GM12878 (cell line): Measurements from ENCODE around the gene PPP5C. TPM values are rescaled to one million over a fixed set of nuclear protein-coding genes. Genes with fewer than 3 reads are reported as not detected.

Experiments used
- BCL11A ChIP-seq: IDR thresholded peaks from 2 replicates; pipeline ENCODE4 v1.6.1; 2011; ENCODE audit warnings: low read depth, low read length
- FOXM1 ChIP-seq: IDR thresholded peaks from 2 replicates; pipeline ENCODE4 v1.6.1; 2012; ENCODE audit warnings: low read depth, mild to moderate bottlenecking, inconsistent platforms, low read length, moderate library complexity
- NR2C2 ChIP-seq: IDR thresholded peaks from 2 replicates; pipeline ENCODE4 v1.6.1; 2011; ENCODE audit warnings: borderline replicate concordance, low read depth; ENCODE audit not compliant: control insufficient read depth, insufficient read length
- NRF1 ChIP-seq: conservative IDR thresholded peaks from 2 replicates; pipeline ENCODE4 v1.6.1; 2011; ENCODE audit warnings: mild to moderate bottlenecking, low read depth, low read length, improper control_type of control experiment
- RBBP5 ChIP-seq: fragments of 200-600 bp; sonication (generic); conservative IDR thresholded peaks from 2 replicates; pipeline ENCODE4 v1.6.1; 2016
- REST ChIP-seq: IDR thresholded peaks from 2 replicates; pipeline ENCODE4 v1.6.1; 2012; ENCODE audit warnings: mild to moderate bottlenecking, low read depth, low read length
- USF1 ChIP-seq: IDR thresholded peaks from 2 replicates; pipeline ENCODE4 v1.6.1; 2011; ENCODE audit warnings: borderline replicate concordance, low read depth, mild to moderate bottlenecking, moderate library complexity, mixed read lengths, low read length; ENCODE audit not compliant: insufficient read depth; ENCODE audit errors: extremely low read length
- ZBTB4 ChIP-seq: fragments of 450-650 bp; formaldehyde crosslinking; IDR thresholded peaks from 2 replicates; pipeline ENCODE4 v1.4.0; 2022; ENCODE audit warnings: mild to moderate bottlenecking, moderate library complexity
- ZSCAN29 ChIP-seq: fragments of 450-650 bp; IDR thresholded peaks from 2 replicates; pipeline ENCODE4 v1.6.1; 2017; ENCODE audit warnings: mild to moderate bottlenecking, moderate library complexity
- polyA plus RNA-seq, 11 experiments: library from polyadenylated mRNA; depleted of rRNA in 4 of 11; unstranded in 6 of 11; stranded (reverse) in 5 of 11; fragments of >200 nt; fragmentation: Nextera tagmentation in 4 of 11; fragmentation: Illumina TruSeq in 1 of 11; extraction: Ambion mirVana in 4 of 11; extraction: Trizol in 1 of 11; gene quantifications; 1 replicate in 1 of 11; 2 replicates in 10 of 11; pipeline versions ENCODE4 v1.2.1 to v1.2.3, GENCODE V29; 2011 to 2016; ENCODE audit warnings: inconsistent platforms in 2 of 11, missing spikeins in 2 of 11, low read depth in 1 of 11
- total RNA-seq, 4 experiments: library from RNA; depleted of rRNA in 3 of 4; stranded (reverse); fragments of >200 nt in 3 of 4; fragmentation: Illumina TruSeq in 1 of 4; extraction: Trizol in 1 of 4; gene quantifications; 2 replicates each; pipeline versions ENCODE4 v1.2.1 to v1.2.3, GENCODE V29; 2013 to 2021

PPP5C gene
- total and polyA plus RNA-seq, 10 of the 15 experiments (the other 5 are each of a cell fraction or from before 2014, with no cell fraction given): 1.1 to 154 (median 94.5) TPM

- no peak for TF ChIP-seq NRF1
- no peak for TF ChIP-seq NR2C2
- no peak for TF ChIP-seq BCL11A
- TF ChIP-seq USF1: no peak
- no peak for TF ChIP-seq RBBP5
- no peak for TF ChIP-seq FOXM1
- TF ChIP-seq REST: no peak
- no peak for TF ChIP-seq ZSCAN29
- no peak for TF ChIP-seq ZBTB4 (CRISPR knock-in tag)
- TF ChIP-seq, all 136 proteins: peak for 0
Measured at GRCh38 chr19:46373491-46374359, 26.8 kb downstream of the PPP5C start (continued).
